ENCODE measurements around the gene ZGLP1. TPM values are rescaled to one million over a fixed set of nuclear protein-coding genes. Genes with fewer than 3 reads are reported as not detected.

ZGLP1 gene
- total and polyA plus RNA-seq, 2 of the 13 experiments (the other 11 are each of a cell fraction or from before 2014, with no cell fraction given), result 2.4 to 3.0 TPM

DNA sequence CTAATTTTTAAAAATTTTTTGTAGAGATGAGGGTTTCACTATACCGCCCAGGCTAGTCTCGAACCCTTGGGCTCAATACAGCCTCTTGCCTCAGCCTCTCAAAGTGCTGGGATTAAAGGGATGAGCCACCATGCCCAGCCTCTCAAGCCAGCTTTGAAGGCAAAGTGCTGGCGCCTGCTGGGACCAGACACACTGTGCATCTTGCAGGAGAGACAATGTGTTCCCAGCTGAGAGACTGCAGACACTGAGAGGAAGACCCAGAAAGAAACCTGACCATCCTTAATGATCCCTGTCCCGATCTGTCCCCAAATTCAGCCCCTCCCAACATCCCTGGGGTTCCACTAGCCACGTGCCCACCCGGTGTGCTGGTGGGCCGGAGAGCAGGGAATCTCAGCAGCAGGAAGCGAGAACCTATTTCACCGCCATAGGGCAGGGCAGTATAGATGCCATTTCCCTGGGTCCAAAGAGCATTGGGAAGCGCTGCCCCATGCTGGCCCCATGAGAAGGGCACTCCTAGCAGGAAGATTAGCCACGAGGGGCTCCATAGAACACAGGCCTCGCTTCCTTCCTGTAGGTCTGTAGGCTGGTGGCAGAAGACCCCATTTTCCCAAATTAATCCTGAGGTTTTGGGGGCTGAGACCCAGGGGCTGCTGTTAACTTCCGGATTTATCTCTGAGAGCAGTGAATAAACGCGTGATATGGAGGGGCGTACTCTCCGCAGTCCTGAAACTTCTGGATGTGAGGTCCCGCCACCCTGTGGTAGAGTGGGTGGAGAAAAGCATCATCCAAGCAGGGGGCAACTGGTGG is 22.7 kb upstream of the ZGLP1 start (continued):
- TF ChIP-seq, protein P1, sequence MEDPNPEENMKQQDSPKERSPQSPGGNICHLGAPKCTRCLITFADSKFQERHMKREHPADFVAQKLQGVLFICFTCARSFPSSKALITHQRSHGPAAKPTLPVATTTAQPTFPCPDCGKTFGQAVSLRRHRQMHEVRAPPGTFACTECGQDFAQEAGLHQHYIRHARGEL (CRISPR knock-in tag; IDR thresholded peaks at IDR 0.05), result no peak
- no peak for TF ChIP-seq SPEN (CRISPR knock-in tag; IDR thresholded peaks at IDR 0.05; ENCODE audit: low read depth)
- TF ChIP-seq ZNF841 (CRISPR knock-in tag; IDR thresholded peaks at IDR 0.05; ENCODE audit: borderline replicate concordance), result no peak
- TF ChIP-seq SMYD3 (CRISPR knock-in tag; IDR thresholded peaks at IDR 0.05), result no peak
- no peak for TF ChIP-seq ZNF180 (CRISPR knock-in tag; IDR thresholded peaks at IDR 0.05; ENCODE audit: borderline replicate concordance, low read depth)
- TF ChIP-seq ZNF230 (CRISPR knock-in tag; IDR thresholded peaks at IDR 0.05), result no peak
- no peak for TF ChIP-seq ZNF550 (CRISPR knock-in tag; IDR thresholded peaks at IDR 0.05; ENCODE audit: borderline replicate concordance)
- TF ChIP-seq ZNF670 (CRISPR knock-in tag; IDR thresholded peaks at IDR 0.05; ENCODE audit: borderline replicate concordance), result no peak
- TF ChIP-seq DMAP1 (CRISPR knock-in tag; IDR thresholded peaks at IDR 0.05), result no peak; the same call in 1 of the 2 replicates
- TF ChIP-seq ZFP82 (CRISPR knock-in tag; IDR thresholded peaks at IDR 0.05; ENCODE audit: borderline replicate concordance), result no peak
- TF ChIP-seq JUNB (CRISPR knock-in tag; IDR thresholded peaks at IDR 0.05; ENCODE audit: borderline replicate concordance), result no peak
- TF ChIP-seq PPARG (CRISPR knock-in tag; conservative IDR thresholded peaks at IDR 0.05), result no peak
- no peak for TF ChIP-seq NFKB2 (CRISPR knock-in tag; IDR thresholded peaks at IDR 0.05; ENCODE audit: borderline replicate concordance)
- TF ChIP-seq, protein P2, sequence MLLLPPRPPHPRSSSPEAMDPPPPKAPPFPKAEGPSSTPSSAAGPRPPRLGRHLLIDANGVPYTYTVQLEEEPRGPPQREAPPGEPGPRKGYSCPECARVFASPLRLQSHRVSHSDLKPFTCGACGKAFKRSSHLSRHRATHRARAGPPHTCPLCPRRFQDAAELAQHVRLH (CRISPR knock-in tag; IDR thresholded peaks at IDR 0.05; ENCODE audit: borderline replicate concordance, low read depth), result 0 out of 2 replicates have a peak, but pooled peaks have one; percentile 23
- TF ChIP-seq, protein P3, sequence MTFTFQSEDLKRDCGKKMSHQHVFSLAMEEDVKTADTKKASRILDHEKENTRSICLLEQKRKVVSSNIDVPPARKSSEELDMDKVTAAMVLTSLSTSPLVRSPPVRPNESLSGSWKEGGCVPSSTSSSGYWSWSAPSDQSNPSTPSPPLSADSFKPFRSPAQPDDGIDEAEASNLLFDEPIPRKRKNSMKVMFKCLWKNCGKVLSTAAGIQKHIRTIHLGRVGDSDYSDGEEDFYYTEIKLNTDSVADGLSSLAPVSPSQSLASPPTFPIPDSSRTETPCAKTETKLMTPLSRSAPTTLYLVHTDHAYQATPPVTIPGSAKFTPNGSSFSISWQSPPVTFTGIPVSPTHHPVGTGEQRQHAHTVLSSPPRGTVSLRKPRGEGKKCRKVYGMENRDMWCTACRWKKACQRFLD (CRISPR knock-in tag; IDR thresholded peaks at IDR 0.05; ENCODE audit: borderline replicate concordance), result no peak; the same call in 1 of the 2 replicates
- peak; percentile 50; the same call in 1 of the 2 replicates for TF ChIP-seq POLR2G (IDR thresholded peaks at IDR 0.05; ENCODE audit: low read depth, low read length)
- TF ChIP-seq ZNF274 (CRISPR knock-in tag; IDR thresholded peaks at IDR 0.05), result no peak
- TF ChIP-seq ZNF331 (CRISPR knock-in tag; IDR thresholded peaks at IDR 0.05), result no peak
- no peak for TF ChIP-seq KLF9 (CRISPR knock-in tag; IDR thresholded peaks at IDR 0.05; ENCODE audit: low read depth)
- TF ChIP-seq, protein P4, sequence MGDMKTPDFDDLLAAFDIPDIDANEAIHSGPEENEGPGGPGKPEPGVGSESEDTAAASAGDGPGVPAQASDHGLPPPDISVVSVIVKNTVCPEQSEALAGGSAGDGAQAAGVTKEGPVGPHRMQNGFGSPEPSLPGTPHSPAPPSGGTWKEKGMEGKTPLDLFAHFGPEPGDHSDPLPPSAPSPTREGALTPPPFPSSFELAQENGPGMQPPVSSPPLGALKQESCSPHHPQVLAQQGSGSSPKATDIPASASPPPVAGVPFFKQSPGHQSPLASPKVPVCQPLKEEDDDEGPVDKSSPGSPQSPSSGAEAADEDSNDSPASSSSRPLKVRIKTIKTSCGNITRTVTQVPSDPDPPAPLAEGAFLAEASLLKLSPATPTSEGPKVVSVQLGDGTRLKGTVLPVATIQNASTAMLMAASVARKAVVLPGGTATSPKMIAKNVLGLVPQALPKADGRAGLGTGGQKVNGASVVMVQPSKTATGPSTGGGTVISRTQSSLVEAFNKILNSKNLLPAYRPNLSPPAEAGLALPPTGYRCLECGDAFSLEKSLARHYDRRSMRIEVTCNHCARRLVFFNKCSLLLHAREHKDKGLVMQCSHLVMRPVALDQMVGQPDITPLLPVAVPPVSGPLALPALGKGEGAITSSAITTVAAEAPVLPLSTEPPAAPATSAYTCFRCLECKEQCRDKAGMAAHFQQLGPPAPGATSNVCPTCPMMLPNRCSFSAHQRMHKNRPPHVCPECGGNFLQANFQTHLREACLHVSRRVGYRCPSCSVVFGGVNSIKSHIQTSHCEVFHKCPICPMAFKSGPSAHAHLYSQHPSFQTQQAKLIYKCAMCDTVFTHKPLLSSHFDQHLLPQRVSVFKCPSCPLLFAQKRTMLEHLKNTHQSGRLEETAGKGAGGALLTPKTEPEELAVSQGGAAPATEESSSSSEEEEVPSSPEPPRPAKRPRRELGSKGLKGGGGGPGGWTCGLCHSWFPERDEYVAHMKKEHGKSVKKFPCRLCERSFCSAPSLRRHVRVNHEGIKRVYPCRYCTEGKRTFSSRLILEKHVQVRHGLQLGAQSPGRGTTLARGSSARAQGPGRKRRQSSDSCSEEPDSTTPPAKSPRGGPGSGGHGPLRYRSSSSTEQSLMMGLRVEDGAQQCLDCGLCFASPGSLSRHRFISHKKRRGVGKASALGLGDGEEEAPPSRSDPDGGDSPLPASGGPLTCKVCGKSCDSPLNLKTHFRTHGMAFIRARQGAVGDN (CRISPR knock-in tag; IDR thresholded peaks at IDR 0.05), result peak; percentile 62
- 0 out of 2 replicates have a peak, but pooled peaks have one; percentile 3 for TF ChIP-seq GZF1 (CRISPR knock-in tag; IDR thresholded peaks at IDR 0.05)
- no peak for TF ChIP-seq EP300 (IDR thresholded peaks at IDR 0.05; ENCODE audit: low read depth in 2 of 2, low read length in 2 of 2)
- no peak for TF ChIP-seq EP300 (CRISPR knock-in tag; IDR thresholded peaks at IDR 0.05; ENCODE audit: borderline replicate concordance)

Measured in HepG2 (cell line).